GM10847 (cell line): ENCODE measurements around the gene EEF2K.

ENCODE experiments used
- POLR2A ChIP-seq: IDR thresholded peaks from 2 replicates; pipeline ENCODE4 v1.6.1; 2011; ENCODE audit not compliant: insufficient read length; ENCODE audit errors: extremely low read depth

The EEF2K gene

GRCh38 chr16:22198547-22199293 lies 7.4 kb upstream of the EEF2K start:
- TF ChIP-seq POLR2A, result no peak

GRCh38 chr16:22202261-22202637 lies 3.8 kb upstream of the EEF2K start:
- no peak for TF ChIP-seq POLR2A

- no peak for TF ChIP-seq POLR2A
These were observed 3.0 kb upstream of the EEF2K start for GRCh38 chr16:22203091-22203490.

GRCh38 chr16:22204091-22204655 lies 1.9 kb upstream of the EEF2K start:
- no peak for TF ChIP-seq POLR2A

GRCh38 chr16:22205577-22206012 lies 483 bp upstream of the EEF2K start:
- TF ChIP-seq POLR2A, result no peak

- TF ChIP-seq POLR2A, result no peak
These were observed 1.0 kb downstream of the EEF2K start for GRCh38 chr16:22206842-22207714.

- no peak for TF ChIP-seq POLR2A
These were observed 1.8 kb downstream of the EEF2K start for GRCh38 chr16:22207715-22208360.

GRCh38 chr16:22210285-22210684 lies 4.2 kb downstream of the EEF2K start:
- TF ChIP-seq POLR2A, result no peak

- no peak for TF ChIP-seq POLR2A
These were observed 4.8 kb downstream of the EEF2K start for GRCh38 chr16:22210854-22211253.

- TF ChIP-seq POLR2A, result no peak
These were observed 7.2 kb downstream of the EEF2K start for GRCh38 chr16:22213236-22213635.

GRCh38 chr16:22213801-22214200 lies 7.7 kb downstream of the EEF2K start:
- TF ChIP-seq POLR2A, result no peak

- TF ChIP-seq POLR2A, result no peak
These were observed 8.3 kb downstream of the EEF2K start for GRCh38 chr16:22214402-22214801.

- TF ChIP-seq POLR2A, result no peak
These were observed 8.8 kb downstream of the EEF2K start for GRCh38 chr16:22214889-22215288.

- no peak for TF ChIP-seq POLR2A
These were observed 10.2 kb downstream of the EEF2K start for GRCh38 chr16:22216191-22216831.
